GM21390 (cell line): Measurements from ENCODE around the gene LILRA5.
"Not testable (repeated sequence)": the region's sequence is repeated elsewhere in the genome, so short reads cannot be mapped to it uniquely, and the experiment has no call there.

Experiments
- ATAC-seq: cut with Tn5 transposase; IDR thresholded peaks from one replicate; pipeline ENCODE4 v1.9.1; 2021; ENCODE audit not compliant: unreplicated experiment

Gene LILRA5

GRCh38 chr19:54335164-54335563 is 22.2 kb upstream of the LILRA5 start:
- no peak for ATAC-seq

DNA sequence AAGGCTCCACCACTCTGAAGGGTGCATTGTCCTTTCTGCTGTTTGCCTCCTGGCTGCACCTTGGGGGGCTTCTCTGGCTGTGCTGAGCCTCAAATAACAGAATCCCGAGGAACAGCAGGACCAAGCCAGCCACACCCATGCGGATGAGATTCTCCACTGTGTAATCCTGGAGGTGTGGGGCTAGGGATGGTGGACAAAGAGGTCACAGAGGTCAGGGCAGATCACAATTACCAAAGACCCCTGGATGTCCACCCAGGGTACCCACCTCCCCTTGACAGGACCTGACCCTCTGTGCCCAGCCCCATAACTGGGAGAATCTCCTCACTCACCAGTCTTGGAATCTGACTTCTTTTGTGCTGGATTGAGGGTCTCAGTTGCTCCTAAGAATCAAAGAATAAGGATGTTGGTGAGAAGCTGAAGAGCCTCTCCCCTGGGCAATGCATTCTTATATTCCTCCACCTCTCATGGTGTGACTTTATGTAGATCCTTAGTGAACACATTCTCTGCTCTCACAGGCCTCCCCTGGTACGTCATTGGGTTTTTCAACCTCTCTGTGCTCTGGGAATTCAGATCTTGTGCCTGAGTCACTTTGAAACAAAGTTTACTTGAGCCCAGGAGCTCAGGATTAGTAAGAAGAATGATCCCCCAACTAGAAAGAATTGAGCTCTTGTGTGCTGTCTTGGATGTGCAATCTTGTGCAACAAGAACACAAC is 20.8 kb upstream of the LILRA5 start:
- no peak for ATAC-seq

DNA sequence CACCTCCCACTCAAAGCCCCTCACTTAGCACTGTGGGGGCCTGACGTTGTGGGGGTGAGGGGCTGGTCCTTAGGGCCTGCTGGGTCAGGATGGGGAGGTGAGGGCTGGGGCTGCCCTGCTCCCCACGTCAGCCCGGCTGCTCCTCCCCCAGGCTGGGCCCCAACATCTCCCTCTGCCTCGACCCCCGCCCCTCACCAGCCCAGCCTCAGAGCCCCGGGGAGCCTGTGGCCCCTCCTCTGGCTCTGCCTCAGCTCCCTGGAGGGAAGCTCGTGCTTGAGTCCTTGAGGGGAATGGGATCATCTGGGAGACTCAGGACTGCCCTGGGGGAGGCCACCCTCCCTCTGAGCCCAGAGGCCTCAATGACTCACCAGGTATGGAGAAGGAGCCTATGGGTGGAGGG is 19.2 kb upstream of the LILRA5 start:
- ATAC-seq: no peak

DNA sequence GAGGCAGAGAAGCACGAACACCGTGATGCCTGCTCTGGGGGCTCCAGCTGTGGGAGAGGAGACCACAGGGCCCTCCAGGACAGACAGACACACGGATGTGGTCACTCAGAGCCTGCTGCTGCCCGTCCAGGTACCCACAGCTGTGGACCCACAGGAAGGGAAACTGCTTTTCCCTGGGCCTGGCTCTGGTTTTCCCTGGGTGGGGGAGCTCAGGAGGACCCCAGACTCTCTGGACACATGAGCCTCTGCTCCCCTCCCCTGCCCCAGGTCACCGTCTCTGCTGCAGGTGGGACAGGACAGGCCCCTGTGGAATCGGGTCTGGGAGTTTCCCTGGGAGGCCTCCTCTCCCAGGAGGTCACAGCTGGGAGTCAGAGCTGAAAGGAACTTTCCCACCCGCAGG is 18.7 kb upstream of the LILRA5 start:
- ATAC-seq: no peak

- ATAC-seq: no peak
Measured at GRCh38 chr19:54329476-54330165, 16.7 kb upstream of the LILRA5 start.

DNA sequence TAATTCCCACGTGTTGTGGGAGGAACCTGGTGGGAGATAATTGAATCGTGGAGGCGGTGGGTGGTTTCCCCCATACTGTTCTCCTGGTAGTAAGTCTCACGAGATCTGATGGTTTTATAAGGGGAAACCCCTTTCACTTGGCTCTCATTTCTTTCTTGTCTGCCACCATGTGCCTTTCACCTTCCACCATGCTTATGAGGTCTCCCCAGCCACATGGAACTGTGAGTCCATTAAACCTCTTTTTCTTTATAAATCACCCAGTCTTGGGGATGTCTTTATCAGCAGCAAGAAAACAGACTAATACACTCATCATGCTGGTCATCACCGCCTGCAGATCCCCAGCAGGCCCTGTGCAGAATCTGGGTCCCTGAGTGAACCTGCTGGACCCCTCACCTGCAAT is 15.8 kb upstream of the LILRA5 start:
- not testable (repeated sequence) for ATAC-seq

DNA sequence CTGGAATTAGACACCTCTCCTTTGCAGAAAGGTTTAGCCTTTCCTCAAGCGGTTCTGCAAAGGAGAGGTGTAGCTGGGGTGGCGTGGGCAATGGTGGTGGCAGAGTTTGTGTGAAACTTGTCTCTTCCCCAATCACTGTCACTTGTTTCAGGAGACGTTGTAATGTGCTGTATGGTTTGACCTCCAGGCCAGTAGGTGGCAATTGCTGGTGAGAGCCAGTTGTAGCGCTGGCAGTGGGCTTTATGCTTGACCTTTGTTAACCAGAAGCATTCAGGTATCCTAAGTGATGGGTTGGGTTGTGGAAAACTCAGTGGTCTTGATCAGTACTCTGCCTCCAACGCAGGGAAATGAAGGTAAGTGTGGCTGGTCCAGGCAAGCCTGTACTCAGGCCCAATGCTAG is 12.7 kb upstream of the LILRA5 start:
- ATAC-seq: no peak

- ATAC-seq: no peak
Measured at GRCh38 chr19:54325194-54325621, 12.2 kb upstream of the LILRA5 start.

DNA sequence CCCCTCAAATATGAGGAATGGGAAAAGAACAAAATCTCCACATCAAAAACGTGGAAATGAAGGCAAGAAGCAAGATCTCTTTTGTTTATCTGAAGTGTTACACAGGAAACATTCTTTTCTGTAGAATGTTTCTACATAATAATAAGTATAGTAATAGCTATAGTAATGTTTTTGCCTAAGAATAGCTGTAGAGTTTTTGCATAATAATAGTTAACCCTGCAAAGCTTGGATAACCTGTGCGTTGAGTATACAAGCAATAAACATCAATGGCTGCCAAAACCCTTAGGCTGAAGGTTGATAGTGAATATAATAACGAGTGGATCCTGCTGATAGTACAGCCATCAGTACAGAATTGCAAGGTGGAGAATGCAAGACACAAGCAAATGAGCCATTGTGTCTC is 11.1 kb upstream of the LILRA5 start:
- no peak for ATAC-seq

DNA sequence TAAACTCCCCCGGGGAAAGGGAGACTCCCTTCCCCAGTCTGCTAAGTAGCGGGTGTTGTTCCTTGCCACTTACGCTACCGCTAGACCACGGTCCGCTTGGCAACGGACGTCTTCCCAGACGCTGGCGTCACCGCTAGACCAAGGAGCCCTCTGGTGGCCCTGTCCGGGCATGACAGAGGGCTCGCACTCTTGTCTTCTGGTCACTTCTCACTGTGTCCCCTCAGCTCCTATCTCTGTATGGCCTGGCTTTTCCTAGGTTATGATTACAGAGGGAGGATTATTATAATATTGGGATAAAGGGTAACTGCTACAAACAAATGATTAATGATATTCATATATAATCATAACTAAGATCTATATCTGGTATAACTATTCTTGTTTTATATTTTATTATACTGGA is 10.0 kb upstream of the LILRA5 start:
- ATAC-seq: not testable (repeated sequence)

DNA sequence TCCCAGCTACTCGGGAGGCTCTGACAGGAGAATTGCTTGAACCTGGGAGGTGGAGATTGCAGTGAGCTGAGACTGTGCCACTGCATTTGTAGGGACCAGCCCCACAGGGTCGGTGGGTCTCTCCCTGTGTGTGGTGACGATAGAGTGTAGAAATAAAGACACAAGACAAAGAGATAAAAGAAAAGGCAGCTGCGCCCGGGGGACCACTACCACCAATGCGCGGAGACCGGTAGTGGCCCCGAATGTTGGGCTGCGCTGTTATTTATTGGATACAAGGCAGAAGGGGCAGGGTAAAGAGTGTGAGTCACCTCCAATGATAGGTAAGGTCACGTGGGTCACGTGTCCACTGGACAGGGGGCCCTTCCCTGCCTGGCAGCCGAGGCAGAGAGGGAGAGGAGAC is 9.3 kb upstream of the LILRA5 start:
- ATAC-seq: not testable (repeated sequence)

GRCh38 chr19:54319892-54320670 is 7.1 kb upstream of the LILRA5 start:
- ATAC-seq: no peak

DNA sequence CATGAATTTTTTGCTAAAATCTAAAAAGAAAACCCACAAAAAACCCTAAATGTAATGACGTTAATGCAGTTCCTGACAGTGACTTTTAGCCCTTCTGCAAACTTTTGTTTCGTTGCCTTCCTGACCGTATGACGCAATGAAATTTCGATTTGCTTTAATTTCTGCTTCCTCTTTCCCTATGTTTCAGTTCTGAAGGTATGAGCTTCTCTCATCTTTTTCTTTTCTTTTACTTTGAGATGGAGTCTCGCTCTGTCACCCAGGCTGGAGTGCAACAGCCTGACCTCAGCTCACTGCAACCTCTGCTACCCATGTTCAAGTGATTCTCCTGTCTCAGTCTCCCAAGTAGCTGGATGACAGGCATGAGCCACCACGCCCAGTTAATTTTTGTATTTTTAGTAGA is 6.1 kb upstream of the LILRA5 start:
- ATAC-seq: no peak

- no peak for ATAC-seq
Measured at GRCh38 chr19:54317965-54318240, 4.9 kb upstream of the LILRA5 start.

GRCh38 chr19:54317108-54317964 is 4.4 kb upstream of the LILRA5 start:
- ATAC-seq: no peak

DNA sequence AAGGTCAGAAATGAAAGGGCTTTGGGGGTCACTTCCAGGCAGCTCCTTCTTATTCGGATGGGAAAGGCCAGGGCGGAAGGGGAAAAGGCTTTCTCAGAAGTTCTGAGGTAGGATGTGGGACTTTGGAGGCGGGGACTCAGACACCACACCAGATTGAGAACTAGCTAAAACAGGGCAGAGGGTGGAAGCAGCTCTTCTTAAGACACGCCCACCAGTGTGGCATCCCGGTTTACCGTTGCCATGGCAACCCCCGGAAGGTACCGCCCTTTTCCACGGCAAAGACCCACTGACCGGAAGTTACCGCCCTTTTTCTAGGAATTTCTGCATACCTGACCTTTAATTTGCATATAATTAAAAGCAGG is 3.8 kb upstream of the LILRA5 start:
- no peak for ATAC-seq

GRCh38 chr19:54315956-54316355 is 3.0 kb upstream of the LILRA5 start:
- ATAC-seq: no peak

DNA sequence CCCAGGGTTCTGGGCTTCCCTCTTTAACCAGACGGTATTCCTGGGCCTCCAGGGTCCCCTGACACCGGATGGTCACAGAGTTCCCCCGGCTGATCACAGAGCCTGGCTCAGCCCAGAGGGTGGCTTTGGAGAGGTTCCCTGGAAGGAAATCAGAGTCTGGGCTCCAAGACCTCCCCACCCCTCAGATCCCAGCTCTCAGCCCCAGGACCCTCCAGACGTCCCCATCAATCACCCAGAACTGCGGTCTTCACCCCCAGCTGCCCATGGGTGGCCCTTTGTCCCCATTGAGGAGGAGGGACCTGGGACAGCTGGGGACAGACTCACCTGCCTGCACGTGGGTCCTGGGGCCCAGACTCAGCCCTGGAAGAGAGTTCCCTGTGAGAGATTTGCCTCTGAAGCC is 955 bp downstream of the LILRA5 start:
- no peak for ATAC-seq

DNA sequence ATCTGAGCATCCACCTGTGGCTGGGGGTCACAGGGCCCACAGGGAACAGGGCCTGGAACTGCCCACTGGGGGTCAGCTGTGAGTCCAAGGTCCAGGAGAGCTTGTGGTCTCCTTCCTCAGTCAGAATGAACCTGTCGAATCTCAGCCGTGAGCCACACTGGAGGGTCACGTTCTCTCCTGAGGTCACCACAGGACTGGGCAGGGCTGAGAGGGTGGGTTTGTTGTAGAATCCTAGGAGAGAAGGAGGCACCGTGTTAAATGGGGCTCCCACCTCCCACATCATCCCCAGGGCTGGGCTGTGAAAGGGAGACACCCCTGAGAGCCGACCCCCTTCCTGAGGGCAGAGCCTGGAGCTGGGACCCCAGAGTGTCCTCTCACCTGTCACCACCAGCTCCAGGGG is 1.5 kb downstream of the LILRA5 start:
- no peak for ATAC-seq

- ATAC-seq: no peak
Measured at GRCh38 chr19:54310543-54310942, 2.4 kb downstream of the LILRA5 start.

GRCh38 chr19:54309811-54310210 is 3.2 kb downstream of the LILRA5 start:
- ATAC-seq: no peak
